T-helper 17 cell (primary cell): ENCODE data around the gene BICDL1. TPM values are rescaled to one million over a fixed set of nuclear protein-coding genes. Genes with fewer than 3 reads are reported as not detected.

Experiments
- ATAC-seq: fragments of 150-1000 bp; cut with Tn5 transposase; 2 replicates; pipeline ENCODE4 v1.10.0; 2021; ENCODE audit warnings: mild to moderate bottlenecking, moderate library complexity
- DNase-seq, 3 donors: peaks; one replicate each; pipeline versions ENCODE4 v3.0.0 to v3.0.0-alpha.2; 2020 to 2021
- H3K9me3 ChIP-seq: one replicate; pipeline ENCODE4 v1.7.0; 2013; ENCODE audit warnings: low read length, mild to moderate bottlenecking; ENCODE audit not compliant: control insufficient read depth, poor library complexity, severe bottlenecking
- H3K27ac Mint-ChIP-seq: one replicate; pipeline ENCODE4 v1.8.0; 2022; ENCODE audit warnings: mild to moderate bottlenecking, moderate library complexity, mixed read lengths
- H3K27me3 Mint-ChIP-seq: one replicate; pipeline ENCODE4 v1.8.0; 2022; ENCODE audit warnings: mixed read lengths
- H3K36me3 Mint-ChIP-seq: one replicate; pipeline ENCODE4 v1.8.0; 2022; ENCODE audit warnings: low read depth, mixed read lengths
- H3K4me1 Mint-ChIP-seq: one replicate; pipeline ENCODE4 v1.8.0; 2022; ENCODE audit warnings: mild to moderate bottlenecking, mixed read lengths
- H3K4me3 Mint-ChIP-seq: one replicate; pipeline ENCODE4 v1.8.0; 2022; ENCODE audit warnings: mild to moderate bottlenecking, moderate library complexity, mixed read lengths
- total RNA-seq, 4 donors: library from RNA in 2 of 4; stranded (reverse) in 2 of 4; gene quantifications; one replicate each; pipeline ENCODE4 v1.2.3 and lab custom pipeline; 2022 to 2026

BICDL1 gene
- total RNA-seq, 2 donors from 2014 or later: 135 to 146 TPM

GRCh38 chr12:120066341-120066740, 77.3 kb downstream of the BICDL1 start:
- H3K9me3 ChIP-seq: no peaks in the 10 kb centered on the region
- H3K36me3 Mint-ChIP-seq: peaks cover 5% of the 10 kb centered on the region
- DNase-seq: no peak
- H3K27me3 Mint-ChIP-seq: no peaks in the 10 kb centered on the region
- peaks cover 2% of the 10 kb centered on the region for H3K4me1 Mint-ChIP-seq
- no peak for ATAC-seq
- no peak overlapping the region for H3K4me3 Mint-ChIP-seq
- H3K27ac Mint-ChIP-seq: no peak overlapping the region

DNA sequence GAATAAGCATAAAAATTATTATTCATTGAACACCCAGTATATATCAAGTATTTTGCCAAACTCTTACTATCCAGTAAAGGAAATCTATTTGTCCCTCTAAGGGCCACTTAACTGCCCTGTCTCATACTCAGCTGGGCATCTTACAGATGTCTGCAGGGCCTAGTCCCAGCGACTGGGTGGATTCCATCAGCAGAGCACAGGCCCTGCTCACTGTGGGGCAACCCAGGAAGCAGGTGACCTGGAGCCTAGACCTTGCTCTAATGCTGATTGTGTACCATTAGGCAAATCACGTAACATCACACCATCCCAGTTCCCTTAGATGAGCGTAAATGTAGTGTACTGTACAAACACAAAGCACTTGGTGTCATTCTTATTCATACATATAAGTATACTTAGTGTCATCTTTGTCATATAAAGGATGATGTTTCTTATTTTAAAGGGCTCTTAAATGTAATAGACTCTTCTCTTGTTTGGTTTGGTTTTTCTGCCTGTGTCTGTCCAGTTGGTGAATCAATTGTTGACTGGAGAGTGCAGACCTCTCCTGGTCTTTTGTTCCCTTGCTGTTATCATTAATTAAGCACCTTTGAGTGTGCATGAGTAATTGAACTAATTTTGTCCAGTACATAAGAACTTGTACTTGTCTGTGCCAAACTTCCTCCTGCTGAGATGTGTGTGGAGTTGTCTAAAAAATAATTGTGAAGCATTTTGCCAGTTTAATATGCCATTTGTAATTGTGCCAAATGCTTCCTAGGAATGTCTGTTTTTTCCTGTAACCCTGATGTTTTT, 78.2 kb downstream of the BICDL1 start:
- no peak for DNase-seq
- H3K36me3 Mint-ChIP-seq: peaks cover 5% of the 10 kb centered on the region

DNA sequence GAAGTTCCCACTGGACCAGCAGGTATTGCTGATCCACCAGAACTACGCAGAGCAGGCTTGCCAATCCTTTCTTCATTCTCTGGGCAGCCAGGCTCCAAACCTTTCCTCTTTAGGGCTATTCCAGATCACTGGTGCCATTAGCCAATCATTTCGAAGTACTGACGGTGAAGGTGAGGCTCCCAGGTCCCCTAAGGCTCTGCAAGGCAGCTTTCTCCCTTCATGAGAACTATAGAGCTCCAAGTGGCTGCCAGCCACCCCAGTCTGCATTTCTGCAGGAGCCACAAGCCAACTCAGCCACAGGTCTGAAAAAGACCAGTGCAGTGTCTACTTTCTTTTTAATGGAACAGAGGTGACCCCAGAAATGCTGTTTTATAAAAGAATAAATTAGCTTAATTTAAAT, 78.9 kb downstream of the BICDL1 start:
- Mint-ChIP-seq H3K36me3 (peaks cover 5% of the 10 kb centered on the region), H3K4me3 (no peak overlapping the region), H3K27ac (peak overlapping the region; percentile 37), H3K27me3 (no peaks in the 10 kb centered on the region), H3K4me1 (peaks cover 2% of the 10 kb centered on the region)
- ATAC-seq (no peak), DNase-seq (no peak)
- H3K9me3 ChIP-seq: no peaks in the 10 kb centered on the region

More for the DNA sequence above, 78.2 kb downstream of the BICDL1 start:
- H3K27me3 Mint-ChIP-seq: no peaks in the 10 kb centered on the region
- ATAC-seq: no peak
- no peaks in the 10 kb centered on the region for H3K9me3 ChIP-seq
- peak overlapping the region; percentile 37 for H3K27ac Mint-ChIP-seq
- peaks cover 2% of the 10 kb centered on the region for H3K4me1 Mint-ChIP-seq
- no peak overlapping the region for H3K4me3 Mint-ChIP-seq

DNA sequence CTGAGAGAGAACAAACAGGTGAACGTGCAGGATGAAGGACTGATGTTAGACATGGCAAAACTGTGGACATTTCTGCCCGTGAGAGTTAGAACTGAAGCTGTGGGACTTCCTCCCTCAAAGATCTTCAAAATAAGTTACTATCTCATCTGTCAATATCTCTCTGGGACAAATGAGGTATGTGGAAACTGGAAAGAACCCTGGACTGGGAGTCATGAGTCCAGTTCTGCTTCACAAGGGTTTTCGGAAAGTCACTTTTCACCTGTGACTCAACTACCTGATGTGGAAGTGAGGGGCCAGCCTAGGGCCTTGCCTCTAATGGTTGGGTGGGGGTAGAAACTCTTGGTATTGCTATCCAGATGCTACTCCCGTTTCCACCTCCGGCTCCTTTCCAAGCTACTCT, 80.2 kb downstream of the BICDL1 start:
- DNase-seq (no peak), ATAC-seq (no peak)
- Mint-ChIP-seq H3K36me3 (peaks cover 5% of the 10 kb centered on the region), H3K4me1 (peaks cover 5% of the 10 kb centered on the region), H3K27me3 (no peaks in the 10 kb centered on the region), H3K4me3 (no peak overlapping the region), H3K27ac (no peak overlapping the region)
- no peaks in the 10 kb centered on the region for H3K9me3 ChIP-seq

- ATAC-seq (no peak), DNase-seq (no peak)
- H3K27ac Mint-ChIP-seq: no peak overlapping the region
- H3K27me3 Mint-ChIP-seq: no peaks in the 10 kb centered on the region
- H3K36me3 Mint-ChIP-seq: peaks cover 3% of the 10 kb centered on the region
- H3K4me1 Mint-ChIP-seq: peaks cover 11% of the 10 kb centered on the region
- H3K9me3 ChIP-seq: no peaks in the 10 kb centered on the region
- H3K4me3 Mint-ChIP-seq: no peak overlapping the region
Observed at GRCh38 chr12:120071493-120072020, 82.5 kb downstream of the BICDL1 start.

GRCh38 chr12:120072472-120073249, 83.6 kb downstream of the BICDL1 start:
- no peaks in the 10 kb centered on the region for H3K27me3 Mint-ChIP-seq

DNA sequence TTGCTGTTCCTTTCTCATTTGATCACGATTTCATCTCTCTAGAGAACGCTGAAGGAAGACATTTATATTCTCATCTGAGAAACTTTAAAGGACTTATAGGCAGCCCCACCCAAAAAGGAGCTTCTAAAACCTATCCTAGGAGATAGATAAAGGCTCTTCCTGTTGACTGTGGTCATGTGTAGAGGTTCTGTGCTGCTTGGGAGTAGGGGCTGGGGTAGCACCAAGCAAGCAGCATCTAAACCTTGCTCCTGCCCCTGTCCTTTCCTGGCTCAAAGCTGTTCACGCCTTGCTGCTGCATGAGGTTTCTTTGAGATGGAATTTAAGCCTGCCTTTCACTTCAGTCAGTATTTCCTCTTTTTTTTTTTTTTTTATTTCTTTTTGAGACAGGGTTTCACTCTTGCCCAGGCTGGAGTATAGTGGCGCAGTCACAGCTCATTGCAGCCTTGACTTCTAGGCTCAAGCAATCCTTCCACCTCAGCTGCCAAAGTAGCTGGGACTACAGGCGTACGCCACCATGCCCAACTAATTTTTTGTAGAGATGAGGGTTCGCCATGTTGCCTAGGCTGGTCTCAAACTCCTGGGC, 86.1 kb downstream of the BICDL1 start:
- H3K9me3 ChIP-seq: no peaks in the 10 kb centered on the region
- Mint-ChIP-seq H3K36me3 (peaks cover 3% of the 10 kb centered on the region), H3K4me3 (peak overlapping the region; percentile 60), H3K4me1 (peaks cover 13% of the 10 kb centered on the region), H3K27ac (peak overlapping the region; percentile 69), H3K27me3 (no peaks in the 10 kb centered on the region)
- DNase-seq (no peak), ATAC-seq (peak; percentile 59)

More at GRCh38 chr12:120072472-120073249, 83.6 kb downstream of the BICDL1 start:
- Mint-ChIP-seq H3K4me1 (peaks cover 9% of the 10 kb centered on the region), H3K36me3 (no peaks in the 10 kb centered on the region), H3K27ac (peak overlapping the region; percentile 69), H3K4me3 (no peak overlapping the region)
- no peak for ATAC-seq
- H3K9me3 ChIP-seq: no peaks in the 10 kb centered on the region
- DNase-seq: no peak

DNA sequence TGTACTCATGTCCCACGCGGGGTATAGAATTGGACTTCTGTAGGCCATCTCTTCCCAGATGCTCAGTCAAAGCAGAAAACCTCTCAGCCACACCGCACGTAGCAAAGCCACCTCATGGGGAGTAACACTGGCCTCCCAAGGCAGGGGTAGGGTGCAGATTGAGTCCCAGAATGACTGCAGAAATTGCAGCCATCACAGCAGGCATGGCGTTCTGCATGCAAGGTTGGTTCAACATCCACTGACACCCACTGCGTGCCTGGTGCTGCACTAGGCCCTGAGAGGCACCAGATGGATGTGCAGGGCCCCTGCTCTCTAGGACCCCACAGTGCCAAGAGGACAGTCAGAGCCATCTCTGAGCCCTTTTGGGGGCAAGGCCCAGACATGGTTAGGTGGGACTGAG, 87.6 kb downstream of the BICDL1 start:
- no peaks in the 10 kb centered on the region for H3K27me3 Mint-ChIP-seq
- H3K4me1 Mint-ChIP-seq: peaks cover 13% of the 10 kb centered on the region
- ATAC-seq (no peak), DNase-seq (no peak)
- no peak overlapping the region for H3K4me3 Mint-ChIP-seq
- peak overlapping the region; percentile 63 for H3K27ac Mint-ChIP-seq
- no peaks in the 10 kb centered on the region for H3K9me3 ChIP-seq
- peaks cover 3% of the 10 kb centered on the region for H3K36me3 Mint-ChIP-seq

- ATAC-seq (no peak), DNase-seq (no peak)
- H3K4me3 Mint-ChIP-seq: no peak overlapping the region
- peaks cover 3% of the 10 kb centered on the region for H3K36me3 Mint-ChIP-seq
- no peak overlapping the region for H3K27ac Mint-ChIP-seq
- peaks cover 13% of the 10 kb centered on the region for H3K4me1 Mint-ChIP-seq
- no peaks in the 10 kb centered on the region for H3K27me3 Mint-ChIP-seq
- no peaks in the 10 kb centered on the region for H3K9me3 ChIP-seq
Observed at GRCh38 chr12:120077260-120077659, 88.2 kb downstream of the BICDL1 start.

DNA sequence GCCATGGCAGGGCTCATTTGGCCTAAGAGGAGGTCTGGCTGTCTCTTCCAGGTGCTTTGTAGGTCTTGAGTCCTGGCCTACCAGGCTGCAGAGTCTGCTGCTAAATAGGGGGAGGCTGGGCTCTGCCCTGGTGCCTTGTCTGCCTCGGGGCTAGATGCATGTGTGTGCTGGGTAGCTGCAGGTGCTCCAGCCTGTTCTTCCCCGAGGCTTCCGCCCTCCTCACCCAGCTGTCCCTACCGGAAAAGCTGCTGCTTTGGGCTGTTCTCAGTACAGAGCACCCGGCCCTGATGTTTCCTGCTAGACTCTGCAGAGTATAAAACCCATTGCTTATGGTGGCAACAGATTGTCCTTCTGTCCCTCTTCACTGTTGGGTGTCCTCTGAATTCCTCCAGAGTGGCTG, 89.8 kb downstream of the BICDL1 start:
- peak overlapping the region; percentile 88 for H3K27ac Mint-ChIP-seq
- no peaks in the 10 kb centered on the region for H3K27me3 Mint-ChIP-seq
- peaks cover 13% of the 10 kb centered on the region for H3K4me1 Mint-ChIP-seq
- H3K4me3 Mint-ChIP-seq: no peak overlapping the region
- no peaks in the 10 kb centered on the region for H3K9me3 ChIP-seq
- DNase-seq (no peak), ATAC-seq (peak; percentile 76)
- peaks cover 3% of the 10 kb centered on the region for H3K36me3 Mint-ChIP-seq

DNA sequence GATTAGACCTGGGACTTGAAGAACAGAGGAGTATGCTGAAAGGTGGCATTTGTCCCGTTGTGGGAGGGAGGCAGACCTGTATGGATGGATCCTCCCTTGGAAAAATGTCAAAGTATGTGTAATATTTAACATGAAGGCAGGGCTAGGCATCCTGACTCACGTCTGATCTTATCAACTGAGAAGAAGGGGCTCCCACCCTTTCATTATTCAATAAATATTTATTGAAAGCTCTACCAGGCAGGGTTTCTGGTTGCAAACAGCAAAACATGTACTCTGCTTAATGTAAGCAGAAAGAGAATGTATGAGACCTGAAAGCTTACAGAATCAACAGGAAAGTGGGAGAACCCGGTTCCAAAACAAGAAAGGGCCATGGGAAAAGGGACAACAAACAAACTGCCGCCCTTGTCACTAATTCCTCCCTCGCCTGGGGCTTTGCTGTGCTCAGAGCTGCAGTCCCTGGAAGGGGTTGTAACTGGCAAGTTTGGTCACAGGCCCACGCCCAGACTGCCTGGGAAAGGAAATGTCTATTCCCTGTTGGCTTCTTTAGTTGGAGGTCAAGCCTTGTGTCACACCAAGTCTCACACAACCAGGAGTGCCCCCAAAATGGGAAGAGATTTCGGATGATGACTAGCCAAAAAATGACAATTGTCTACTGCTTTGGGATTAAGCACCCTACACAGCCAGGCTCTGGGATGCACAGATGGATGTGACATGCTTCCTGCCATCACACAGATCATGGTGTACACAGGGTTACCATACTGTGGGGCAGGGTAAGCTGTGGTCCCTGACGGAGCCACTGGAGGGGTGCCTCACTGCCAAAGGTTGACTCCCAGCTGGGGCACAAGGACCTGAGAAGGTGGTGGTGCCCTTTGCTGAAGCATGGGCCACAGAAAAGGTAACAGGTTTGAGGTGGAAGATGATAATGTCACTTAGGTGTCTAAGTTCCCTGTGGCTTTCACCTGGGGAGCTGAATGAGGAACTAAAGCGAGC, 90.7 kb downstream of the BICDL1 start:
- H3K9me3 ChIP-seq: no peaks in the 10 kb centered on the region
- no peak for ATAC-seq
- no peak for DNase-seq
- Mint-ChIP-seq H3K27me3 (no peaks in the 10 kb centered on the region), H3K4me1 (peaks cover 8% of the 10 kb centered on the region), H3K27ac (peak overlapping the region; percentile 88), H3K4me3 (no peak overlapping the region), H3K36me3 (peaks cover 3% of the 10 kb centered on the region)

- Mint-ChIP-seq H3K4me1 (peaks cover 10% of the 10 kb centered on the region), H3K27ac (peak overlapping the region; percentile 61), H3K27me3 (no peaks in the 10 kb centered on the region), H3K4me3 (no peak overlapping the region), H3K36me3 (peaks cover 5% of the 10 kb centered on the region)
- H3K9me3 ChIP-seq: no peaks in the 10 kb centered on the region
- ATAC-seq: no peak
- no peak for DNase-seq
Observed at GRCh38 chr12:120081641-120082040, 92.6 kb downstream of the BICDL1 start.
